ENCODE results near the gene FAT3. TPM values are rescaled to one million over a fixed set of nuclear protein-coding genes. Genes with fewer than 3 reads are reported as not detected.

FAT3 gene
- polyA plus RNA-seq, 4 donors = 5.9 to 8.7 (median 8.3) TPM

DNA sequence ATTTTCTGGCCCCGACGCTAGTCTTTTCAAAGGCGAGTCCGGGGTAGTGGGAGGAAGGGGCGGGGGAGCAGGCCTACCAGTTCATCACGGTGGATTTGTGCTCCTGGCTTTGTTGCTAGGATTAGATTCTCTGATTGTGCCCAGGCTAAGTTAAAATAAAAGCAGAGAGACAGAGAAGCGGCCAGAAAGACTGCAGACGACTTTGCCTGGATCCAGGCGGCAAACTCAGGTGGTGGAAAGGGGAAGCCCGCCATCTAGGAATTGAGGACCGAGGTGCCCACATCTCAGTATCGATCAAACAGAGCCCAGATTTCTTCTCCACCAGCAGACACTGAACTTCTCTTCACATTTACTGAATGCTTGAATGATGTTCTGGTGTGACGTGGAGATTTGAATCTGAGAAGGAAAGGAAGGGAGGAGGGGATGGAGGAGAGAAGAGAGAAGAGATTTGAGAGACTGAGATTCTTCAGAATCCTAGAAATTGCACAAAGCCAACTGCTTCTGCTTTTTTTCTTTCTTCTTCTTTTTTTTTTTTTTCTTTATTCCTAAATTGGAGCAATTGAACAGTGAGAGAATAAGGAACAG, 2.7 kb downstream of the FAT3 start:
- peak in 1 of 4 donors; percentile 22 for DNase-seq (ENCODE audit: low read depth in 4 of 4, low spot score in 3 of 4)

DNA sequence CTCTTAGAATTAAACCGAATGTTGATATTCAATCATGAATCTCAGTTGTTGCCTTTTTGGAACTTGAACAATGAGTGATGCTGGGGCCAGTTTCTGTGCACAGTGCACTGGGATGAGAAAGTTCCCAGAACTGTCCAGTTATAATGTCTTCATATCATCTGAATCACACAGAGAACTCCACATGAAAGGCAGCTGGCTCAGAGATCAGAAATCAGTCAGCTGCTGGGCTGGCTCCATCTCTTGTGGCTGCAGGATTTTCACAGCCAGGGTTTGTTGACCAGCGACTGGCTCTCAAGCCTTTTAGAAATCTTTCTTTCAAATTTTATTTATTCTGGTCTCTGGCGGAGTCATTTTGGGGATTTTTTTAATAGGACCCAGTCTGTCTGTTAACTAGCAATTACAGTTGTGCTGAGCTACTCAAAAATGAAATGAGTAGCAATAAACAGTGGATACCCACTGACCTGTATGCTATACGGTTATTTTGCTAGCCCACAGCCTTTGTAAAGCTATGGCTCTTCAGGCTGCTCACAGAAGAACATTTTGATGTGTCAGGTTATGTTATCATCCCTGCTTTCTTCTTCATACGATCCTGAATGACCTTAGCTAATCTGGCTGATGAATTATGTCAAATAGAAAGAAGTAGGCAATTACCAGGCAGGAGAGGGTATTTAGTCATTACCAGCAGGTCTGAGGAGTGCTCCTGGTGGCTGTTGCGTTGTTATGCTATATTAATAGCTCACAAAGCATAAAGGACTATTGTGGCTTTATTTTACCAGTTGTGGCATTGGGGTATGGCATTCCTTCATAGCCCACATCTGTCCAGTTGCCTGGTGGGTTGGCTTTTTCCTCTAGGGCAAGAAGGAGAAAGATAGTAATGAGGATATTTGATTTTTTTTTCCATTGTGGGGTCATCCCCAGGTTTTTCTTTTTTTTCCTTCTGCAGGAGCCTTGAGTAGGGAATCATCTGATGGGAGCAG, 3.6 kb downstream of the FAT3 start:
- no peak for DNase-seq (ENCODE audit: low read depth in 4 of 4, low spot score in 3 of 4)

DNA sequence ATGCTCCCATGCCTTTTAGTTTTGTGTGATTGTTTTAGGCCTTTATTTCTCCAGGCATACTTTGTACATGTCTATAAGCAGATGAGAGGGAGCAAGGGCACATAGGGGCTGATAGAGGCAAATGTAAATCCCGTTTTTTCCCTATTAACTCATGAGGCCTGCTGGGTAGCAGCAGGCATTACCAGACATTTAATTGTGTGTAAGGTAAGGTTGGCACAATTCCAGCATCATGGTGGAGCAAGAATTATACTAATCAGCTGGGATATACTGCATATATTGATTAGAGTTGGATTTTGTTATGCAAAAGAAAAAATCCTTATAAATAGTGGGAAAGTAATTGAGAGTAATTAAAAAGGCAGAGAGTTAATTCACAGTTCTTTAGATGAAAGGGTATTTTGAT, 12.2 kb downstream of the FAT3 start:
- DNase-seq (ENCODE audit: low read depth in 4 of 4, low spot score in 3 of 4) = no peak

DNA sequence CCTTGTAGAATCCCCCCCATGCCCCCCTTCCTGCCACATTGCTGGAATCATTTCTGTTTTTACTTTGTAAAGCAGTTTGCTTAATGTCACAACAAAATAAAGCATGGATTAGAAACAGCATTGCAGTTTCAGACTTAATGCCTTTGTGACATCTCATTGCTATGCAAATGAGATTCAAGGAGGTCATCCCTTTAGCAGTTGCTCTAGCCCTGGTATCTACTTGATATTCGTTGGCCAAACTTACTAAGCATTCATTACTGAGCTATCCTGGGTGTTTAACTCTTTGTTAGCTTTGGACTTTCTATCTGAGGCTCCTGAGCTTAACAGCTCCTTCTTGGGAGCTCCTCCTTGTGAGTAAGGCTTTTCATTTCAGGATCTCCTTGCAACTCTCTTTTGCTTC, 16.3 kb downstream of the FAT3 start:
- no peak for DNase-seq (ENCODE audit: low read depth in 4 of 4, low spot score in 3 of 4)

DNA sequence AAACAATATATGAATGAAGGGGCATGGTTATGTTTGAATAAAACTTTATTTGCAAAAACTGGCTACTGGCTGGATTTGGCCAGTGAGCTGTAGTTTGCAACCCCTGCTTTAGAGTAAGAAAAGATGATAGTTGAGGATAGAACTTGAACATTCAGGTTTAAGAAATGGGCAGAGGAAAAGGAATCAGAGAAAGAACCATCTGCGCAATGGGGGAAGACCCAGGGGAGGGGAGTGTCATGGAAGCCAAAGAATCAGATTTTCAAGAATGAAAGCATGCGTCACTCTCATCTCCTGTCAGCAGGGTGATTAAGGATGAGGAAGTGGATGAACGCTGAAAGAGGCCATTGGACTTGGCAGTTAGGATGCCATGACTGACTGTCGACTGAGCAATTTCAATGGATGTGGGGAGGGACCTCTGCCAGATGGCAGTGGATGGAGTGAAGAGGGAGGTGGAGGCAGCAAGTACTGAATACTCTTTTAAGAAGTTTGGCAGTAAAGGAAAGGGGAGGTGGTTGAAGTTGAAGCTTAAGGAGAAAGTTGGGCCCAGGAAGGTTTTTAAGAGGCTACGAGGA, 21.2 kb downstream of the FAT3 start:
- no peak for DNase-seq (ENCODE audit: low read depth in 4 of 4, low spot score in 3 of 4)

DNA sequence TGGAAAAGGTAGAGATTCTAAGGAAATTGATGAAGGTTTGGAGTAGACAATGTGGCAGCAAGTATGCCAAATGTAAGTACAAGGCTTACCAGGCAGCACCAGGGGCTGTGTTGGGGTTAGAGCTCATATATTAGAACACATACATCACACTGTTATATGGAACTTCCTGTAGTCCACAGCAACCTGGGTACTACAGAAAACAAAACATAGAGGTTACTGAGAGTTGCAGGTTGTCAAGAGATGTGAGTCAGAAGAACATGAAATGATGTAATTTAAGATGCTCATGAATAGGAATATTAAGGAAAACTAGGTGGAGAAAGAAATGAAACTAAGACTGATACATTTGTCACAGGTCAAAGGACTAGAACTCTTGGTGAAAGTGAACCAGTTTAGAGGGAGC, 22.0 kb downstream of the FAT3 start:
- DNase-seq (ENCODE audit: low read depth in 4 of 4, low spot score in 3 of 4) = no peak

DNA sequence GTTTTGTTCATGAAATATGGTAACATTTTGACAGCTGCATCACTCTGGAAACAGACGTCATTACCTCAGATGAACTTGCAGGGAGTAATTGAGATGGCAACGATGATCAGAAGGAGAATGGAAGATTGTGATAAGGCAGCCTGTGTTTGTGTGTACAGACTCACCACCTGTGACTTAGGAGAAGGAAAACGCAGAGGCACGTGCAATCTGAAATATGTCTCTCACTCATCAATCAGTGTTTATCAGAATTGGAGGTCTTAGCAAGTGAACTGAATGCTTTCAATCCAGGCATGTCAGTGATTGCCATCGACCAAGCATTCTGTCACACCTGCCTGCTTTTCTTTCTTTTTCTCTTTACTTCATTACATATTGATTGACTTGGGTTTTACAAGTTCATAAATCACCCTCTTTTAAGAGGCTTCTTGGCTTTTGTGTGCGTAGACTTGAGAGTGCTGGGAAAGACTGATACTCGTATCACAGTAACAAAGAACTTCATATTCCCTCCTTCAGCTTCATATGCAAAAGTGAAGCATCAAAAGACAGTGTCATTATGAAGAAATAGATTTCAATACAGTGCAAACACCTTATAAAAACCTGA, 24.6 kb downstream of the FAT3 start:
- no peak for DNase-seq (ENCODE audit: low read depth in 4 of 4, low spot score in 3 of 4)

DNA sequence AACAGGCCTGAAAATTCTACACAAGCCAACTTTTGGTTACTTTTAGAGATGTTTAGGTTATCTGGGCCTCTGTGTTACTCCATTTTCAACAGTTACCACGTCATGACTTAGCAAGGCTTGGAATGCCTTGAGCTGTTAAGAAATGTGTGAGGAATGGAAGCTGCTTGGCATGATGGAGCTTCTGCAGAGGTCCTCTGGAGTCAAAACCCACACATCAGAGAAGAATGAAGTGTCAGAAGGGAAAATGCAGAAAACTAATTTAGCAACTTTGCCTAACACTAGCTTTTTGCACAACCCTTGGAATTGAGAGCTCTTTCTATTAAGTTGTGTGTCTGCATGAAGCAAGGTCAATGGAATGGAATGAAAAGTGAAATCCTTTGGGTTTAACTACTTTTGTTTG, 27.4 kb downstream of the FAT3 start:
- DNase-seq (ENCODE audit: low read depth in 4 of 4, low spot score in 3 of 4) = no peak

DNA sequence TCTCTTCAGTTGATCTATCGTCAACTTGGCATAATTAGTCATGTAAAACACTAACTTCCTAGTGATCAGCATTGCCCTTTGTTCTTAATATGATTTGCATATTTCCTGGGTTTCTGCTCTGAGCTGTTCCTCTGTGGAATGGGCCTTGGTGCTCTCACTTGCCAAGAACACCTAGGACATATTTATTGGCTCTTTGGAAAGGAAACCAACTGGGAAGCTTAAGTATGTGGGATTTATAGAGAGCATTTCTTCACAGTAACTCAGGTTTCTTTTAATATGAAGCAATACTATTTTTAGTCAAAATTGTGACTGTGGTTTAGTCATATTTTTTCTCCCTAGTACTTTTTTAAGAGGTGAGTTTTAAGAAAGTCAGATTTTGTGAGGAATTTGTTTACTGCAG, 28.8 kb downstream of the FAT3 start:
- DNase-seq (ENCODE audit: low read depth in 4 of 4, low spot score in 3 of 4) = no peak

DNA sequence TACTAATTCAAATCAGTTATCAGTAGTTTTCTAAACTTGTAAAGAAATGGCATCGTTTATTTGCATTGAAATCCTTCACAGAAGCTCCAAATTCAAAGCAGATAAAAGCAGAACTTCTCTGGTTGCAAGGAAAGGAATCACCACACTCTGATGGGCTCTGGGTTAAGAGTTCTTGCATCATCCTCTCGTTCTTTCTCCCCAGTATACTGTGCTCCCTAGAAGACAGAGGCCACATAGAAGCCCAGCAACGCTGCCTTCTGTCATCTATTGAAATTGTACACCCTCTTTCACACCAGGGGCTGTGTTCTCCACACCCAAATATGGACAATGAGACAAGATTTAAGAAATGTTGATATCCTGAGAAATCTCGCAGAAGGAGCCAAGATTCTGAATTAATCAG, 29.3 kb downstream of the FAT3 start:
- no peak for DNase-seq (ENCODE audit: low read depth in 4 of 4, low spot score in 3 of 4)

DNA sequence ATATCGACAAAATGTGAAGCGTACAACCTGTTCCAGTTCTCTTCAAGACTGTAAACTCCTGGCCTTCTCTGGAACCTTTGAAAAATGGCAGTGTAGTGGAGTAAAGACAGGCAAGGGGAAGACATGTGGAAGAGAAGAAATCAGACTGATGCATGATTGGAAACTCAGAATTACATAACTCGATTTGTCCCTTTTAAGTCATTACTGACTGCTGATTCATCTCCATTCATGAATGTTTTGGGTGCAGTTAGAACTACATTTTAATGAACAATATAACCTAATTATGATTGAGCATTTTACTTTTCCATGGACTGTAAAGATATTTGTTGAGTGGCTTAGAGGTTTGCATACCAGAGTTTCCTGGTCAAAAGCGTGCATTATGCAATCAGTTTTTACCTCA, 32.9 kb downstream of the FAT3 start:
- no peak for DNase-seq (ENCODE audit: low read depth in 4 of 4, low spot score in 3 of 4)

DNA sequence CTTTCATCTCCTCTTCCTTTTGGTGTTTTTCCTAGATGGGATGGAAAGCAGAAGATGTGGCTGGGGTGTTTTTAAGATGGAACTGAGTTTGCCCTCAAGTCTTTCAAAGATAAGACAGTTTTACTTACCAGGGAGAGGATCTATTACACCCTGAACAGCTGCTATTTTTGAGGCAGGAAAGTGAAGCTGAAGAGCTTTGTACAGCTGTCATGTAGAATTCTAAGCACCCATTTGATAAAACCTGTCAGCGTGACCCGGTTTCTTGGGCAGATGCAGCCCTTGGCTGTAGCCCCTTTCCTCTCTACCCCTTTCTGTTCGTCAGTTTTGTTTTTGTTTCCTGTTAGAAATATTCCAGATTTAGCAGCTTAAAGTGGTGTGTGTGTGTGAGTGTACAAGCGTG, 35.2 kb downstream of the FAT3 start:
- no peak for DNase-seq (ENCODE audit: low read depth in 4 of 4, low spot score in 3 of 4)

DNA sequence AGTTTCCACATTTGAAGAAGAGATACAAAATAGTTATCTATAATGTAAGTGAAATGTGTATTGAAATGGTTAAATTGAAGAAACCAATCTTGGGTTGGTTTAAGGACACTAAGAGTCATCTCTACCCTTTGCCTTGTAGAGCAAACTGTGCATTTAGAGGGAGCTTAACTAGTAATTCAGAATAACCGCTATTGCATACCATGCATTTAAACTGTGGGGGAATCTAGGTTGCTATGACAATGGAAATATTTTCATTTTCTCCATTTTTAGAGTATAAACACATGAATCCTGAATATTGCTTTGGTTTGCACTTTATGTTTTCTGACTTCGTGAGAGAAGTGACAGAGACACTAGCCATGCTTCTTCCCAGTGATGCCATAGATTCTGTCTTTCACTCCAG, 39.7 kb downstream of the FAT3 start:
- no peak for DNase-seq (ENCODE audit: low read depth in 4 of 4, low spot score in 3 of 4)

DNA sequence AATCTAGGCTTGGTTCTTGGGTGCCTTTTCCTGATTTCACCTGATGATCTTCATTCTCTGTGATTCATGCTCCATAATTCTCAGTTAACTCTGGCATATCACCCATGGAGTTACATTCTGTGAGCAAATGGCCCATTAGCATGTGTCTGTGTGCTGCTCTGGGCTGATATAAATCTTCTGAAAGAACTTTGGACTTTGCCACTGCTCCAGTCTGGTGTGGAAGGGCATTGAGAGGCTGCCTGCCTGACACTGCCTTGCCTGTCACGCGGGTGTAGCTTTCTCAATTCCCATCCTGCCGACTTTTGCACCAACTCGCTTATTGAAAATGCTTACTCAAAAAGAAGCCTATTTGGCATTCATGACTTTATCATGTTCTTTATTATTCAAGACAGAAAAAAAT, 42.2 kb downstream of the FAT3 start:
- DNase-seq (ENCODE audit: low read depth in 4 of 4, low spot score in 3 of 4) = peak in 1 of 4 donors; percentile 8

DNA sequence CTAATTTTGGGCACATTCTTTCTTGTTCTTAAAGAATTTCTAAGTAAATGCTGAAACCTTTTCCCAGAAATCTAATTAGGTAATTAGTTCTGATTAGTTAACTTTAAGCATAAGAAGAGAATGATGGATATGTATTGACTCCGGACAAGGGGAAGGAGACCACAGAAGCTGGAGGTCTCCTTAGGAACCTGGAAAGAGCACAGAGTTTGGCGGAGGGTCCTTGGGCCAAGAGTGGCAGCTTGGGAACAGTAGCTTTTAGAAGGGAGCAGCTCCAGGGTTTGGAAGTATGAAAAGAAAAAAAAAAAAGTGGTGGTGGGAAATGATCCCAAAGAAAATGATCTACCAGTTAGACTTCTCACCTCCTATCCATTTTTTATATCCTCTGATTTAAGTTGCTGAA, 42.7 kb downstream of the FAT3 start:
- DNase-seq (ENCODE audit: low read depth in 4 of 4, low spot score in 3 of 4) = no peak

DNA sequence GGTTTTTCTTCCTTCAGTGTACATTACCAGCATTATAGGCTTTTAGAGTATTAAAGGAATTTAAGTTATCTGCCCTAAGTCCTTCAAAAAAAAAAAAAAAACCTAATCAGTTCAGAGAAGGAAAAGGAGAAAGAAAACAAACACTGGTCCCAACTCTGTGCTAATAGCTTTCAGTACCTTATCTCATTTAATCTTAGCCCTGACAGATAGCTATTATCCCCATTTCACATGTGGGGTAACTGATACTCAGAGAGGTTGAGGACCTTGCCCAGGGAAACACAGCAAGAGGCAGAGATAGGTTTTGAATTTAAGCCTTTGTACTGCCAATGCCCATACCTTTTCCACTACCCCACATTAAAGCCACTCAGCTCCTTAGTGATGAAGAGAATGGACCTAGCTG, 43.4 kb downstream of the FAT3 start:
- DNase-seq (ENCODE audit: low read depth in 4 of 4, low spot score in 3 of 4) = no peak

DNA sequence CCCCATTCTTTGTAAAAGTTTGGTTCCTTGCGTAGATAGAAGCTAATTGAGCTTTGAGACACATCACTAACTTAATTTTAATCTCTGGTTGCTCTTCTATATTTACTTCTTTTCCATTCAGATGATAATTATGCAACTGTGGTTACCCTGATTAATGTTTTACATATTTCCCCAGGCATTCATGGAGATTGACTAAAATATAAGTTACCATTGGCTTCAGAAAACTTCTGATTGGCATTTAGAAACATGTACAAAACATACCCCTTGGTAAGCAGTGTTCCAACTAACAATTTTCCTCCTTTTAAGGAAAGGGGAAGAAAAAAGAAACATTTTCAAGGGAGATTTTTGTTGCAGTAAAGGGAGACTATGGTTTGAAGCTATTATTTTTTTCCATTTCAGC, 43.9 kb downstream of the FAT3 start:
- no peak for DNase-seq (ENCODE audit: low read depth in 4 of 4, low spot score in 3 of 4)

DNA sequence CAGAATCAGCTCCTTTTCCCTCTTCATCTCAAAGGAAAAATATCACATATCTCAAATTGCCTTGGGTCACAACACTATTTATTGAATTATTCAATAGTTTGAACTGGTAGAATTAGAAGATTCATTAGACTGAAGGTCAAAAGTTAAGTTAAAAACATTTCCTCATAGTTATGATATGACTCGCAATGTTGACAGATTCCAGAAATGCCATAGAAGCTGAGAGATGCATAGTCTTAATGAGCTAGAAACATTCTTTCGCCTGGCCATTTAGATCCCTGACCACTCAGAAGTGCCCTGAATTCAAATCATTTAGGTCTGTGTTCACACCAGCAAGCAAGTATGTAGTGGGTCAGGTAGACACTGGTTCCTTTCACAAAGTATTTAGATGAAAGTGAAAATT, 44.4 kb downstream of the FAT3 start:
- peak in 1 of 4 donors; percentile 13 for DNase-seq (ENCODE audit: low read depth in 4 of 4, low spot score in 3 of 4)

DNA sequence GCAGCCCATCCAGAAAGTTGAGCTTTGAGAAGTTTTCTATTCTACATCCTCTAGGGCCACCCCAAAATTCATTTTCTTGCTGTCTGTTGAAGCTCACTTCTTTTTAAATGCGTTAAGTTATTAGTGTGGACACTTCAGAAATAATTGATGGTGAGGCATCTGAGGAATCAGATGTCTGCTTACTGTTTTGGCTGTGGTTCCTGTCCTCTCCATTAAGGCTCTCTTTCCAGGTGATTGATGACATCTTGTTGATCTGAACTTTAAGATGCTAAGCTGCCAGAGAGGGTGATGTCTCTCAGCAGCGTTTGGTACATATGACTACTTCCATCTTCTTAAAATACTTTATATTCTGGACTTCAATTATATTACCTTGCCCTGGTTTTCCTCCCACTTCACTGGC, 45.2 kb downstream of the FAT3 start:
- DNase-seq (ENCODE audit: low read depth in 4 of 4, low spot score in 3 of 4) = no peak

DNA sequence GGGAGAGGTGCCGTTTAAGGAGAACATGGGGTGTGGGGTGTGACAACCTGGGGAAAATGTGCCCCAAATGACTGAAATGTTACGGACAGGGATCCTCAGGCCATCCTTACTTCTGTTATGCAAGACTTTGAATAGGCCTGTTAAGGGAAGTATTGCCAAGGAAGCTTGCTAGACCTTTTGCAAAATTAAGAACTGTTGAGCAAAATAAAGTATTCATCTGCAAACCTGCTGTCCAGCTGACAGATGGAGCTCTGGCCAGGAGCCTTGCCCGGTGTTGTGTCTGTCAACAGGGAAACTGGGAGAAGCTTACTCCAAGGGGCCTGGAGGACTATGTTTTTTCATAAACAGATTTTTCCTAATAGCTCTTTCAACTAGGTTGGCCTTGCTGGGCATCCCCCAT, 48.0 kb downstream of the FAT3 start:
- DNase-seq (ENCODE audit: low read depth in 4 of 4, low spot score in 3 of 4) = no peak
